Fibroblast of gingiva (primary cell): ENCODE measurements around the gene HRH1.
"Not testable (repeated sequence)": the region's sequence is repeated elsewhere in the genome, so short reads cannot be mapped to it uniquely, and the experiment has no call there.

Experiments used
- DNase-seq: peaks from one replicate; pipeline ENCODE4 v3.0.0-alpha.2; 2011; ENCODE audit warnings: low read depth

HRH1 gene

GRCh38 chr3:11204697-11205348, 50.5 kb downstream of the HRH1 start:
- DNase-seq, result no peak

- DNase-seq, result peak; percentile 40
Observed at GRCh38 chr3:11205881-11206280, 51.6 kb downstream of the HRH1 start.

GRCh38 chr3:11206316-11206715, 52.0 kb downstream of the HRH1 start:
- no peak for DNase-seq

- DNase-seq, result no peak
Observed at GRCh38 chr3:11206953-11207352, 52.7 kb downstream of the HRH1 start.

DNA sequence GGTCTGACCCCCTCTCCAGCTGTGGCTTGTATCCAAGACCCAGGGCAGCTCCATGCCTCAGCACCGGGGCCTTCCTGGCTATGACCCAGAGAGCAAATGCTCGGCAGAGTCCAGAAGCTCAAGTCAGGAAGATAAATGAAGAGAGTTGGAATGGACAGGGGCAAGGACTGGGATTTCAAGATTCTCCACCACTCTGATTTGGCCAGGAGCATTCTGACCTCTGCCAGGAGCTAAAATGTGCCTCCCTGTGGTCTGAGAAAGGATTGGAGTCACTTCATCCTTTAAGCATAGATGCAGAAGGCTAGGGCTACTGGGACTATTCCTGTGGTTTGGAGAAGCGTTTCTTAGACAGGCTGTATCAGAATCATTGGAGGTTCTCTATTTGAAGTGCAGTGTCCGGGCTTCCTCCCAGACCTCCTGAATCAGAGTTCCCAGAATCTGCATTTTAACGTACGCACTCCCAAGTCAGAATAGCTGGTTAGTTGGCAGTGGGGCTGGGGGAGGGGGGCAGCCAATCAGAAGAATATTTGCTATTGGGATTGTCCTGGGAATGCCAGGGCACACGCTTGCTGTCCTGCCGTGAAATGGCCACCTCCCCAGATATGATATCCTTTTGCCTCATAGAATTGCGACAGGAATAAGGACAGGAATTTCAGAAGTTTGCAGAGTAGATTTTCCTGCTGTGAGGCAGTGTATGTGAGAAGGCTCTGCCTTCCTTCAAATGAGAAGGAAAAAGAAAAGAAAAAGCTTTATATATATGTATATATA, 57.4 kb downstream of the HRH1 start:
- DNase-seq, result peak; percentile 34

DNA sequence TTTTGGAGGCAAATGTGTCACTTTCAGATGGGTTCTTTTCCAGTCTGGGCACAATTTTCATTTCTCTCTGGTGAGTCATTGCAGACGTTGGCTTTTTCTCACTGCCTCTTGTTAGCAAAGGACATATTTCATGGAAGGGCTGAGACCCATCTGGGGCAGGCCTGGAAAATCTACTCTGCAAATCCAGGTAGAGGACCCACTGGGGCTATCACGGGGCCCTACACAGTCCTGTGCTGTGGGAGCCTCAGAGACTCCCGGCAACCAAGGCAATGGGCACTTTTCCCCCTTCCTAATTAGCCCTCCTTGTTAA, 58.0 kb downstream of the HRH1 start:
- peak; percentile 39 for DNase-seq

DNA sequence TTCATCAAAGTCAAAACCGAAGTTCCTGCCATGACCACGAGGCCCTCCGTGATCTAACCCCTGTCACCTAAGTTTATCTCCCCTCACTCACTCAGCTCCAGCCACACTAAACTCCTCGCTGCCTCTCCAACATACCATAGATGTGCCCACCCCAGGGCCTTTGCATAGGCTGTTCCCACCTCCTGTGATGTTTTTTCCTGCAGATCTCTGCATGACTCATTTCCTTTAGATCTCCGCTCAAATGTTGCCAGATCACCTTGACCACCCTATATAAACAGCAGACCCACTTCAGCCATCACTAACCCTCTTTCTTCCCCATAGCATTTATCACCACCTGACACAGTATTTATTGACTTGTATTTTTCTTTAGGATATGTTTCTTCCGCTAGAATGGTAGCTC, 58.5 kb downstream of the HRH1 start:
- no peak for DNase-seq

DNA sequence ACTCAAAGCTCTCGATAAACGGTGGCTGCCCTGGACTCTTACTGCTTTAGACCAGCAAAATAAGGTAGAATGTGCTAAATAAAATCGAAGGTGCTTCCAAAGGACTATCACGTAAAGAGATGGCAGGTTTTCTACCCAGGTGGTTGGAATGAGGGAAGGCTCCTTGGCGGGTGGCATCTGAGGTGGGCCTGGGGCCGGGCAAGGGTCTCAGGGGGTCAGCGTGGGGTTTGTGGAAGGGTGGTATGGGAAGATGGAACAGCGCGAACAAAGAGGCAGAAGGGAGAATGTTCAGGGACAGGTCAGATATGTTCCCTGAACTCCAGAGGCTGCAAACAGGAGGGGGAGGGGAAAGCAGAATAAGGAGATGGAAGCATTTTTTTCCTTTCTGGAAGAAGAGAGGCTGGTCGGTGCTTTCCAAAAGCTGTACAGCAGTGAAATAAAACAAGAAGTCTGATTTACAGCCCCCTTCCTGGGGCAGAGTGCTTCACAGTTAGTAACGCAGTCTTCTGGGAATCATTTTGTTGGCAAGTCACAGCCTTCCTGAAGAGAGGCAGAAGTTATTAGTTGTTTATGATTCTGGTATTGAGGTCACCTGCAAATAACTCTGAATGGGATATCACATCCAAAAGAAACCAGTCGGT, 59.6 kb downstream of the HRH1 start:
- DNase-seq, result no peak

GRCh38 chr3:11214451-11214978, 60.2 kb downstream of the HRH1 start:
- DNase-seq, result no peak

DNA sequence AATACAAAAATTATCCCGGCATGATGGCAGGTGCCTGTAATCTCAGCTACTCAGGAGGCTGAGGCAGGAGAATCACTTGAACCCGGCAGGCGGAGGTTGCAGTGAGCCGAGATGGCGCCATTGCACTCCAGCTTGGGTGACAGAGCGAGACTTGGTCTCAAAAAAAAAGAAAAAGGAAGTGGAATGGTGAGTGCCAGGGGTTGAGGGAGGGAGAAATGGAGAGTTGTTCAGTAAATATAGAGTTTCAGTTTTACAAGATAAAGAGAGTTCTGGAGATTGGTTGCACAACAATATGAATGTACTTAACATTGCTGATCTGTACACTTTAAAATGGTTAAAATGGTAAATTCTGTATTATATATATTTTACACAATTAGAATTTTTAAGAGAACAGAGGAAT, 63.1 kb downstream of the HRH1 start:
- DNase-seq, result not testable (repeated sequence)

GRCh38 chr3:11220230-11220629, 65.9 kb downstream of the HRH1 start:
- no peak for DNase-seq

GRCh38 chr3:11221818-11222415, 67.6 kb downstream of the HRH1 start:
- no peak for DNase-seq

- no peak for DNase-seq
Observed at GRCh38 chr3:11224010-11224409, 69.7 kb downstream of the HRH1 start.

DNA sequence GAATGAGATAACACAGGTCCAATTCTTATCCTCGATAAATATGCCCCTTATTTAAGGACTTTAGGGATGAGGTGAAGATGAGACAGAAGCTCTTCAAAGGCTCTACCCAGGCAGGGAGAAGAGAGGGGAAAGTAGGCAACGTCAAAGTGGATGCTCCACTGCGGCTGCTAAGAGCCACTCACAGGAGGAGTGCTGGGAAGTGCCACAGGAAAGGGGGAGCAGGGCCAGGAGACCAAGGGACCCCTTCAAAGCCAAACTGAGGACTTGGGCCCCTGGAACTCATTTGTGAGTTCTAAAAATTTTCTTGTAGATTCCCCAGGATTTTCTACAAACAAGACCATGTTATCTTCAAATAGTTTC, 70.6 kb downstream of the HRH1 start:
- no peak for DNase-seq

DNA sequence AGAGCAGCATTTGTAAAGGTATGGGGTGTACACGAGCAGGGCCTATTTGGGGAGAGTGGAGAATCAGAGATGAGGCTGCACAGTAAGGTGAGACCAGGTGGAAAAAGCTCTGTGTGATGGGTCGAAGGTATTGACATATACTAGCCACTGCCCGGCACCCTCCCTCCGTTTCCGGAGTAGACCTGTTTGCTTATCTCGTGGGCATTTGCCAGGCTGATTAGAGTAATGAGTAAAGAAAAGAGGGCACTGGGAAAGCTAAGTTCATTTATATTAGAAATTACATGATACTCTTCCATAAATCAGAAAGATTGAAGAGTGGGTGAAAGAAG, 71.7 kb downstream of the HRH1 start:
- no peak for DNase-seq

DNA sequence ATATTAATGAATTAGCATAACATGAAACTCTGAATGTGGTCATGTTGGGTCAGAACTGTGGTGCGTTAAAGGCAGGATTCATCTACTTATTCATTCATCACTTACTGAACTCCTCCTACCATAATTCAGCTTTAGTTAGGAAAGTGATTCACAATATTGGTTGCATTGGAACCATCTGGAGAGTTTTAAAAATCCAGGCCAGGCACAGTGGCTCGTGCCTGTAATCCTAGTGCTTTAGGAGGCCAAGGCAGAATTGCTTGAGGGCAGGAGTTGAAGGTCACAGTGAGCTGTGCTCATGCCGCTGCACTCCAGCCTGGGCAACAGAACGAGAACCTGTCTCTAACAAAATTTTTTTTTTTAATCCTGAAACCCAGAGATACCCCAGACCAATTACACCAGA, 73.7 kb downstream of the HRH1 start:
- DNase-seq, result no peak

GRCh38 chr3:11230125-11230524, 75.8 kb downstream of the HRH1 start:
- no peak for DNase-seq

GRCh38 chr3:11230832-11231231, 76.5 kb downstream of the HRH1 start:
- no peak for DNase-seq

GRCh38 chr3:11235385-11235784, 81.1 kb downstream of the HRH1 start:
- DNase-seq, result no peak

DNA sequence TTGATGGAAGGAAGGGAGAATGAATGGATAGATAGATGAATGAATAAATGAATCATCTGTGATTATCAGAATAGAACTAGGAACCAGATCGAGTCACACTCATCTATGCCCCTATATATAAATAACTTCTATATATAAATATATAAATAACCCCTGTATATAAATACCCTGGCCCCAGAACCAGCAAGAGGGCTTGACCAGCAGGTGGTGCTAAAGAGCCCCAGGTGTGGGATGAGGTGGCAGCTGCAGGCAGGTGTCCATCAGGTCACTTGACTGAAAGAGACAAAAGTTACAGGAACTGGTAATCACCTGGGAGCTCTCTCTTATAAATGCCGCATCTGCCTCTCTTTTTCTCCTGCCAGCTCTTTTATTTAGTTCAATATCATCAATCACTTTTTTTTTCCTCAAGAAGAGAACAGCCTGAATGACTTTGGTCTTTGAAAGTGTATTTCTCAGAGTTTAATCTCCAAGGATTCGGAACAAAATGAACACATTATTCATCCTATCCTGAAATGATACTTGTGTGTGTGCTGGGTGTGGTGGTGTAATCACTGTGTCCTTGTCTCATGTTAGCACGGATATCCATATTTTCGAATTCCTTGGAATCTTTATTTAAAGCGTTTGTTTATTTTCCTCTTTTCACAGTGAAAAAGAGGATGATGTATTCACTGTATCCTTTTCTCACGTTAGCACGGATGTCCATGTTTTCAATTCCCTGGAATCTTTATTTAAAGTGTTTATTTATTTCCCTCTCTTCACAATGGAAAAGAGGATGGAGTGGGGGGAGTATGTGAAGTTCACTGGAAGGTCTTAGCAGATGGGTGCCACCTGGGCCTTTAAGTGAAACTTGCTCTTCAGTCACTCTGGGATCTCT, 82.5 kb downstream of the HRH1 start:
- peak; percentile 42 for DNase-seq

GRCh38 chr3:11238060-11238459, 83.8 kb downstream of the HRH1 start:
- DNase-seq, result peak; percentile 78

GRCh38 chr3:11238880-11239279, 84.6 kb downstream of the HRH1 start:
- peak; percentile 52 for DNase-seq
